HG03520 (cell line): ENCODE data around the gene FRMD4A.

Experiments
- ATAC-seq: cut with Tn5 transposase; IDR thresholded peaks from one replicate; pipeline ENCODE4 v1.9.1; 2021; ENCODE audit warnings: mild to moderate bottlenecking, moderate library complexity; ENCODE audit not compliant: unreplicated experiment

Gene FRMD4A

DNA sequence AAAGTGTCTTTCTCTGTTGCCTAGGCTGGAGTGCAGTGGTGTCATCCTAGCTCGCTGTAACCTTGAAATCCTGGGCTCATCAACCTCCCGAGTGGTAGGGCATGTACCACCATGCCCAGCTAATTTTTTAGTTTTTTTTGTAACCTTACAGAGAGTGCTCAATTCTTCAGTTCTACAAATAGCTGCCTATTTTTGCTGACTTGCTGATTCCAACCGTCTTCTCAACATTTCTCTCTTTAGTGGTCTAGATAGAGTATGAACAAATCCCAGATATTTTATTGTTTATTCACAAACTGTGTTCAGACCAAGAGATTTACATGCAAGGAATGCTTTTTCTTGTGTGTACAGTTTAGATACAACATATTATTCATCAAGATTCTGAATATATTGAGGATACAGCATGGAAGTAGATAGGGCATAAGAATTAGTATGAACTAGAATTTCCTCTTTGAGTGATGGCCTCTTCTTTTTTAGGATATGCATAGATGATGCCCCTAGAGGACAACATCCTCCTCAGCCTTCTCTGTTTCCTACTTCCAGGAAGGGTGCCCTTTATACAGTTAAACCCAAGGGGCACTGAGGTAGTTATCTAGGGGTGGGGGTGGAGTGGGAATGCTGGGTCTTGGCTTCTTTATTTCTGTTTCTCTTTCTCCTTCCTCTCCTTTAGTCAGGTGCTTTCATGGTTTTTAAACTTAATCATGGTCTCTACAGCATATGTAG lies 717.9 kb downstream of the FRMD4A start:
- ATAC-seq, result no peak

DNA sequence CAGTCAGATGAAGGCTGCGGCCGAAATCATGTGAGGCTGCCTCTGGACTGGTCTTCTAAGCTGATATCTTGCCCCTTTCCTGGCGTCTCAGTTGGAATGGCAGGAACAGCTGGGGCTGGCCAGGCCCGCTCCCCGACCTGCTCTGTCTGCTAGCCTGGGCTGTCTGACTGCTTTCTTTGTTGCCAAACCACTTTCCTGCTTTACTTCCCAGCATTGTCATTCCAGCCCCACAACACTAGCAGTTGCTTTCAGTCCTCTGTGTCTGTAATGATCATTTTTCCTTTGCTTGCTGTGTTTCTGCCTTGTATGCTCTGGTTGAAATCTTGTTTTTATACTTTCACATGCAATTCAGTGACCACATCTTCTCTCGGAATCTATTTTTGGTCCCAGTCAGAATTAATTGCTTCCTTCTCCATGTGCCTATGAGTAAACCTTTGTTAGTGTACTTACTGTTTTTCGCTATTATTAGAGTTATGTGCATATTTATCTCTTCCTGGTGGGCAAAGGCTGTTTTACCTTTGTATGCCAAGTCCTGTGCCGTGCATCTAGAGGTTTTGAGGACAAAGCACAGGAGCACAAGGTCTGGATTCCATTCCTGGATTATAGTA lies 722.4 kb downstream of the FRMD4A start:
- no peak for ATAC-seq

- no peak for ATAC-seq
These were observed 726.2 kb downstream of the FRMD4A start for GRCh38 chr10:13604357-13605040.

GRCh38 chr10:13597909-13598308 lies 732.8 kb downstream of the FRMD4A start:
- no peak for ATAC-seq

- ATAC-seq, result no peak
These were observed 736.1 kb downstream of the FRMD4A start for GRCh38 chr10:13594641-13595040.
